ENCODE results near the gene HSD17B8.
A peak's percentile ranks its signal among the peaks of the same experiment; 100 is the strongest.

Gene HSD17B8

DNA sequence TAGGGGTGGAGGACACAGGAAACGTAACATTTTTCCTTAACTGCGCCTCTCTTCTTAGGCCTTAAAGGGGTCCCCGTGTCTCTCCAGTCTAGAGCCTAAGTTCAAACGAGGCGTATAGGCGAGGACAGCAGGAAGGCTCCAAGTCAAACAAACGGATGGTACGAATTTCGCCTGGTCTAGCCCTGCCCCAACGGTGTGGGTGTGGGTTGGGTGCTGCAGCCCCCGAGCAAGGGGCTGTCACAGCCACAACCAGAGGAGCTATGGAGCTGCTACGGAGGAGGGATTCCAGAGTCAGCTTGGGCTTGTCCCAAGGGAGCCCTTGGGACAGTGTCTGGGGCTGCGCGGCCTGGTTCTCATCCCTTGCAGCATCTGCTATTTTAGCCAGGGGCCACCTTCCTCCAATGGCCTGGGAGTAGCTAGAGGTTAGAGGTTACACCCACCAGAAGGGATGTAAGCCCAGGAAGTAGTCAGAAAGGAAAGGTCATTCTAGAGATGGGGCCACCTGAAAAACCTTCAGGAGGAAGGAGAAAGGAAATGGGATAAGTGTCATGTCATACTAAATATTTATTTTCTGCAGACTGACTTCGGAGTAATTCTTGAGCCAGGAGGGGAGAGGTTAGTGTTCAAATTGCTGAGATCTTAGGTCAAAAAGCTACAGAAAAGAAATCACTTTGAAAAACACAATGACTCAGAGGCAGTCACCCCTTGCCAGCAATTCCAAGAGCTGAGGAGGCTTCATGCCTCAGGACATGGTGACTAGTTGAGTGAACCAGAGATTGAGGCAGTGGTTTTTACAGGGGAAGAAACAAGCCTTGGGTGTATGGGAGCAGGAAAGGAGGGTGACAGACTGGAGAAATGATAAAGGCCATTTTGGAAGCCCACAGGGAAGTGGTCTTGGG is 45.5 kb downstream of the HSD17B8 start:
- peaks cover 12% of the 10 kb centered on the region for H3K4me1 ChIP-seq (ENCODE audit: control insufficient read depth, insufficient read depth, low read length)
- H3K27ac ChIP-seq (ENCODE audit: low read depth, low read length): peak overlapping the region; percentile 88
- no peaks in the 10 kb centered on the region for H3K36me3 ChIP-seq (ENCODE audit: control insufficient read depth, insufficient read depth, low read length)
- peak overlapping the region; percentile 88 for H3K4me3 ChIP-seq (ENCODE audit: low read length)
- H3K9ac ChIP-seq (ENCODE audit: low read length): peak overlapping the region; percentile 91
- H3K27me3 ChIP-seq (ENCODE audit: control insufficient read depth, insufficient read depth, low read length): no peaks in the 10 kb centered on the region

DNA sequence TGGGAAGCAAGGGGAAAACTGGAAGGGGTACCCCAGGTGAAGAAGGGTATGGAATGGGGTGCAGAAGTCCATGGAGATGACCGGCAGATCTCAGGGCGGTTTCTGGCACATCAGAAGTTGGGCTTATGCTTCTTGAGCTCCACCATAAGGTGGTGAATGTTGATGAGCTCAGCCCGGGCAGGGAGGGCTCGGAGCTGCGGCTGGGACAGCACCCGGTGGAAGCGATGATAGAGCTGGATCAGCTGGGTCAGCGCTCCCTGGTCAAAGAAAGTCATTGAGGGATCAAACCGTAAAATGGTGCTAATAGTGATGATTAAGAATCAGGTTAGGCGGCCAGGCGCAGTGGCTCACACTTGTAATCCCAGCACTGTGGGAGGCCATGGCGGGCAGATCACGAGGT is 46.3 kb downstream of the HSD17B8 start:
- H3K4me3 ChIP-seq (ENCODE audit: low read length): no peak overlapping the region
- no peak overlapping the region for H3K27ac ChIP-seq (ENCODE audit: low read depth, low read length)
- H3K4me1 ChIP-seq (ENCODE audit: control insufficient read depth, insufficient read depth, low read length): peaks cover 12% of the 10 kb centered on the region
- H3K27me3 ChIP-seq (ENCODE audit: control insufficient read depth, insufficient read depth, low read length): no peaks in the 10 kb centered on the region
- no peaks in the 10 kb centered on the region for H3K36me3 ChIP-seq (ENCODE audit: control insufficient read depth, insufficient read depth, low read length)
- H3K9ac ChIP-seq (ENCODE audit: low read length): no peak overlapping the region

DNA sequence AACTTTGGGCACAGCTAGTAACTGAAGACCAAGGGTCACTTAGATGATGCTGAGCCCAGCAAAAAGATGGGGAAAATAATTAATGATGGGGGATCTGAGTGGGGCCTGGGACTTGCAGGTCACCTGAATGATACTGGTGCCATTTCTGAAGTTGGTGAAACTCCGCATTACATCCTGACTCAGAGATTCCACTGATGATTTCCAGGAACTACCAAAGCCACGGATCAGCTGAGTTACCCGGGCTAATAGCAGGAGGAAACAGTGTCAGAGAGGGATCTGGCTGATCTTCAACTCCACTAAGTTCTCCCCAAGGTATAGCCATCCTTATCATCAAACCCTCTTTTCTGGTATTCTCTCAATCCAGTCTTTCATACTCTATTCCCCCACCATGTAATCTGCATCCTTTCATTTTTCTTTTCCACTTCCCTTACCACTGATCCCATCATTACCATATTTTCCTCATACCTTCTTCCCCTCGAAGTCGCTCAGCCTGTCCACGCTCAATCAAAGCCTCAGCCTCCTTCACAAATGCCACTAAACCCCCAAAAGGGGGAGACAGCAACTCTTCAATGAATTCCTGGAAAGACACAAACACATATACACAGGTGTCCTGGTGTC is 47.0 kb downstream of the HSD17B8 start:
- Histone ChIP-seq H3K4me1 (ENCODE audit: control insufficient read depth, insufficient read depth, low read length) (peaks cover 12% of the 10 kb centered on the region), H3K4me3 (ENCODE audit: low read length) (no peak overlapping the region), H3K36me3 (ENCODE audit: control insufficient read depth, insufficient read depth, low read length) (no peaks in the 10 kb centered on the region), H3K27me3 (ENCODE audit: control insufficient read depth, insufficient read depth, low read length) (no peaks in the 10 kb centered on the region), H3K27ac (ENCODE audit: low read depth, low read length) (no peak overlapping the region), H3K9ac (ENCODE audit: low read length) (no peak overlapping the region)

DNA sequence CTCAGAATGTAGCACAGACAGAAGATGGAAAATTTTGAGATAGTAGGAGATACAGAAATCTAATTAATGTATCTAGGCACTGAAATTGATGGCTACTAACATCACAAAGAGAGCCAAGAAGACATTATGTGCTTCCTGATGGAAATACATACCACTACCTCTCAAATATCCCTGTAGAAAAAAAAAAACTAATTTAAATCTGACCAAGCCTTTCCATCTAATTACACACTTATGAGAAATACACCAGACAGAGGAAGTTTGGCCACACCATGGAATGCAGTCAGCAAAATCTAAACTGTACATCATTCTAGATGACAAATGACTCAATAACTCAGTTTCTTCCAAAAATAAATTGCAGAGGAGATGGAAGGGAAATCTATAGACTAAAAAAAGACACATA is 48.3 kb downstream of the HSD17B8 start:
- peaks cover 12% of the 10 kb centered on the region for H3K4me1 ChIP-seq (ENCODE audit: control insufficient read depth, insufficient read depth, low read length)
- no peak overlapping the region for H3K4me3 ChIP-seq (ENCODE audit: low read length)
- no peak overlapping the region for H3K27ac ChIP-seq (ENCODE audit: low read depth, low read length)
- peaks cover 2% of the 10 kb centered on the region for H3K36me3 ChIP-seq (ENCODE audit: control insufficient read depth, insufficient read depth, low read length)
- H3K9ac ChIP-seq (ENCODE audit: low read length): no peak overlapping the region
- no peaks in the 10 kb centered on the region for H3K27me3 ChIP-seq (ENCODE audit: control insufficient read depth, insufficient read depth, low read length)

DNA sequence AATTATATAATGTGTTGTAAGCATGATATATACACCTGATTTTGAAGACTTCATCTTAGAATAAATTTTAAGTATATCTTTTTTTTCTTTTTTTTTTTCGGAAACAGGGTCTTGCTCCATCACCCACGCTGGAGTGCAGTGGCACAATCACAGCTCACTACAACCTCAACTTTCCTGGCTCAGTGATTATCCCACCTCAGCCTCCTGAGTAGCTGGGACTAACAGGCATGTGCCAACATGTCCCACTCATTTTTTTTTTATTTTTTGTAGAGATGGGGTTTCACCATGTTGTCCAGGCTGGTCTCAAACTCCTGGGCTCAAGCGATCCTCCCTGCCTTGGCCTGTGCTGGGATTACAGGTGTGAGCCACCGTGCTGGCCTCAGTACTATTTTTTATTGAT is 50.1 kb downstream of the HSD17B8 start:
- peaks cover 4% of the 10 kb centered on the region for H3K36me3 ChIP-seq (ENCODE audit: control insufficient read depth, insufficient read depth, low read length)
- H3K9ac ChIP-seq (ENCODE audit: low read length): no peak overlapping the region
- peaks cover 5% of the 10 kb centered on the region for H3K4me1 ChIP-seq (ENCODE audit: control insufficient read depth, insufficient read depth, low read length)
- H3K27me3 ChIP-seq (ENCODE audit: control insufficient read depth, insufficient read depth, low read length): no peaks in the 10 kb centered on the region
- no peak overlapping the region for H3K4me3 ChIP-seq (ENCODE audit: low read length)
- H3K27ac ChIP-seq (ENCODE audit: low read depth, low read length): no peak overlapping the region

Data from rectal smooth muscle tissue (tissue), 1 donor.